Esophagus muscularis mucosa (tissue), 3 donors: ENCODE data around the gene FRA10AC1.

Source experiments
- EP300 ChIP-seq: sonication (generic); formaldehyde crosslinking; IDR thresholded peaks from one replicate; pipeline ENCODE4 v1.6.1; 2017; ENCODE audit warnings: antibody characterized with exemption
- TF ChIP-seq, protein P1 (sequence below), 3 experiments: fragments of 200-600 bp in 2 of 3; fragments of 450-650 bp in 1 of 3; sonication (generic) in 2 of 3; IDR thresholded peaks; one replicate each; pipeline ENCODE4 v1.5.1; 2017 to 2019; ENCODE audit warnings: antibody characterized with exemption in 3 of 3, mild to moderate bottlenecking in 2 of 3, moderate library complexity in 1 of 3

DNA sequence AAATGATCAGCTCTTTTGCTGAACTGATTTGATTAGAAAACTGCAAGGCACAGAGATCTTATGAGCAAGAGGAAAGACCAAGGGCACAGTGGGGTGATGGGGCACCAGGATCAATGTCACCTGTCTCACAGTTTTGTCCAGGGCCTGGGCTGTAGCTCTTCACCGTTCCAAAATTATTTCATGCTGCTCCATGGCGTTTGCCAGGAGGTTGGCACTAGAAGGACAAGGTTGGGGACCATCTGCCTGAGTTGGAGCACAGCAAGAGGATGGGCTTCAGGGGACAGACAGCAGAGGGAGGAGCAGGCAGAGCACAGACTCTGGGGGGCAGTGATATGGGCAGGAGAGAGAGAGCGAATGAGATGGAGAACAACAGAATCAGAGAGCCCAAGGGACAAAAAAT lies 17.5 kb upstream of the FRA10AC1 start:
- no peak for TF ChIP-seq EP300
- TF ChIP-seq, protein P1, sequence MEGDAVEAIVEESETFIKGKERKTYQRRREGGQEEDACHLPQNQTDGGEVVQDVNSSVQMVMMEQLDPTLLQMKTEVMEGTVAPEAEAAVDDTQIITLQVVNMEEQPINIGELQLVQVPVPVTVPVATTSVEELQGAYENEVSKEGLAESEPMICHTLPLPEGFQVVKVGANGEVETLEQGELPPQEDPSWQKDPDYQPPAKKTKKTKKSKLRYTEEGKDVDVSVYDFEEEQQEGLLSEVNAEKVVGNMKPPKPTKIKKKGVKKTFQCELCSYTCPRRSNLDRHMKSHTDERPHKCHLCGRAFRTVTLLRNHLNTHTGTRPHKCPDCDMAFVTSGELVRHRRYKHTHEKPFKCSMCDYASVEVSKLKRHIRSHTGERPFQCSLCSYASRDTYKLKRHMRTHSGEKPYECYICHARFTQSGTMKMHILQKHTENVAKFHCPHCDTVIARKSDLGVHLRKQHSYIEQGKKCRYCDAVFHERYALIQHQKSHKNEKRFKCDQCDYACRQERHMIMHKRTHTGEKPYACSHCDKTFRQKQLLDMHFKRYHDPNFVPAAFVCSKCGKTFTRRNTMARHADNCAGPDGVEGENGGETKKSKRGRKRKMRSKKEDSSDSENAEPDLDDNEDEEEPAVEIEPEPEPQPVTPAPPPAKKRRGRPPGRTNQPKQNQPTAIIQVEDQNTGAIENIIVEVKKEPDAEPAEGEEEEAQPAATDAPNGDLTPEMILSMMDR (IDR thresholded peaks at IDR 0.05) = no peak
